HAP-1 (cell line): ENCODE data around the gene MBLAC1.

Experiments used
- DNase-seq, 2 experiments: peaks; one replicate each; pipeline ENCODE4 v3.0.0-alpha.2; 2016 to 2020; ENCODE audit warnings: low spot score in 2 of 2
- H3K27me3 ChIP-seq: fragments of 250-450 bp; sonication (Bioruptor Pico); 2 replicates; pipeline ENCODE4 v1.5.1; 2020; ENCODE audit warnings: low read depth, mild to moderate bottlenecking, moderate library complexity
- H3K36me3 ChIP-seq: fragments of 250-450 bp; sonication (Bioruptor Pico); replicated peaks from 2 replicates; pipeline ENCODE4 v1.5.1; 2020; ENCODE audit warnings: mild to moderate bottlenecking
- H3K4me1 ChIP-seq: fragments of 250-450 bp; sonication (Bioruptor Pico); 2 replicates; pipeline ENCODE4 v1.5.1; 2020; ENCODE audit warnings: mild to moderate bottlenecking
- H3K4me3 ChIP-seq: fragments of 250-450 bp; sonication (Bioruptor Pico); 2 replicates; pipeline ENCODE4 v1.5.1; 2020; ENCODE audit warnings: mild to moderate bottlenecking, moderate library complexity
- H3K9me3 ChIP-seq: fragments of 250-450 bp; sonication (Bioruptor Pico); 2 replicates; pipeline ENCODE4 v1.5.1; 2020; ENCODE audit warnings: mild to moderate bottlenecking, moderate library complexity
- in situ Hi-C: fragments of 300-500 bp; cut with MboI; formaldehyde crosslinking; loops from 3 replicates; pipeline ENCODE4 v1.14.3; 2020; ENCODE audit warnings: low sequenced_read_pairs, inconsistent platforms, mixed read lengths

Gene MBLAC1

GRCh38 chr7:100157334-100158228 is 30.8 kb downstream of the MBLAC1 start:
- in situ Hi-C loops = no loop called here
- no peaks in the 10 kb centered on the region for H3K9me3 ChIP-seq
- peaks cover 5% of the 10 kb centered on the region; the same call in 1 of the 2 replicates for H3K4me1 ChIP-seq
- peaks cover 36% of the 10 kb centered on the region for H3K36me3 ChIP-seq
- DNase-seq = peak in 1 of 2 experiments; percentile 60
- H3K27me3 ChIP-seq = no peaks in the 10 kb centered on the region
- H3K4me3 ChIP-seq = peak overlapping the region; percentile 72

- in situ Hi-C loops = no loop called here
- peaks cover 33% of the 10 kb centered on the region for H3K36me3 ChIP-seq
- peak; percentile 91 to 98 for DNase-seq
- H3K9me3 ChIP-seq = no peaks in the 10 kb centered on the region
- no peaks in the 10 kb centered on the region for H3K27me3 ChIP-seq
- peaks cover 5% of the 10 kb centered on the region; the same call in 1 of the 2 replicates for H3K4me1 ChIP-seq
- H3K4me3 ChIP-seq = peak within 1 kb of the TSS; percentile 72
Observed at GRCh38 chr7:100158229-100159098, 31.7 kb downstream of the MBLAC1 start, which contains the start of gene TRAPPC14. Gene TRAPPC14 (minus strand): TSS chr7:100158723. CDS start chr7:100158499, 224 bp downstream.

DNA sequence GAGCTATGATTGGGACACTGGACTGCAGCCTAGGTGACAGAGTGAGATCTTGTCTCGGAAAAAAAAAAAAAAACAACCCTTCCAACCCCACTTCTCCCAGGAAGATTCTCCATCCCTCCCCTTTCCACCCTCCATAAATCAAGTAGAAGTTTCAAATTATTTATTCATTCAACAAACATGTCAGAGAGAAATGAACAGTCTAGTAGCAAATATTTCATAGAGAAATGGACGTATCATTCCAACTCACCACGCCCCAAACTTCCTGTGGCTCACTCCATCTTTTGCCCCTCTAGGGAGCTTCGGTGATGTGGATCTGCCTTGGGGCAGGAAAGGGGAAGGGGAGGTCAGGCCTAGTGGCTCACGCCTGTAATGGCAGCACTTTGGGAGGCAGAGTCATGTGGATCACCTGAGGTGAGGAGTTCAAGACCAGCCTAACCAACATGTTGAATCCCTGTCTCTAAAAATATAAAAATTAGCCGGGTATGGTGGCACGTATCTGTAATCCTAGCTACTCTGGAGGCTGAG is 32.4 kb downstream of the MBLAC1 start:
- DNase-seq = no peak
- in situ Hi-C loops = no loop called here
- H3K36me3 ChIP-seq = peaks cover 29% of the 10 kb centered on the region
- no peaks in the 10 kb centered on the region for H3K27me3 ChIP-seq
- H3K9me3 ChIP-seq = no peaks in the 10 kb centered on the region
- peaks cover 5% of the 10 kb centered on the region; the same call in 1 of the 2 replicates for H3K4me1 ChIP-seq
- H3K4me3 ChIP-seq = peak overlapping the region; percentile 72

GRCh38 chr7:100160067-100160466 is 33.3 kb downstream of the MBLAC1 start:
- in situ Hi-C loops = no loop called here
- Histone ChIP-seq H3K27me3 (no peaks in the 10 kb centered on the region), H3K36me3 (peaks cover 20% of the 10 kb centered on the region), H3K4me3 (no peak overlapping the region), H3K4me1 (peaks cover 5% of the 10 kb centered on the region; the same call in 1 of the 2 replicates), H3K9me3 (no peaks in the 10 kb centered on the region)
- DNase-seq = no peak

- H3K36me3 ChIP-seq = no peaks in the 10 kb centered on the region
- no peak for DNase-seq
- in situ Hi-C loops = no loop called here
- H3K9me3 ChIP-seq = no peaks in the 10 kb centered on the region
- H3K27me3 ChIP-seq = peaks cover 7% of the 10 kb centered on the region; the same call in 1 of the 2 replicates
- H3K4me1 ChIP-seq = peaks cover 5% of the 10 kb centered on the region
- no peak overlapping the region for H3K4me3 ChIP-seq
Observed at GRCh38 chr7:100163006-100163531, 36.3 kb downstream of the MBLAC1 start.

- Histone ChIP-seq H3K9me3 (no peaks in the 10 kb centered on the region), H3K36me3 (no peaks in the 10 kb centered on the region), H3K4me3 (no peak overlapping the region), H3K4me1 (peaks cover 13% of the 10 kb centered on the region), H3K27me3 (peaks cover 7% of the 10 kb centered on the region; the same call in 1 of the 2 replicates)
- no peak for DNase-seq
- in situ Hi-C loops = no loop called here
Observed at GRCh38 chr7:100163871-100164270, 37.1 kb downstream of the MBLAC1 start.

GRCh38 chr7:100166317-100166940 is 39.7 kb downstream of the MBLAC1 start:
- Histone ChIP-seq H3K9me3 (no peaks in the 10 kb centered on the region), H3K4me1 (peaks cover 13% of the 10 kb centered on the region), H3K4me3 (no peak overlapping the region), H3K36me3 (no peaks in the 10 kb centered on the region), H3K27me3 (peaks cover 7% of the 10 kb centered on the region; the same call in 1 of the 2 replicates)
- DNase-seq = no peak
- in situ Hi-C loops = no loop called here

DNA sequence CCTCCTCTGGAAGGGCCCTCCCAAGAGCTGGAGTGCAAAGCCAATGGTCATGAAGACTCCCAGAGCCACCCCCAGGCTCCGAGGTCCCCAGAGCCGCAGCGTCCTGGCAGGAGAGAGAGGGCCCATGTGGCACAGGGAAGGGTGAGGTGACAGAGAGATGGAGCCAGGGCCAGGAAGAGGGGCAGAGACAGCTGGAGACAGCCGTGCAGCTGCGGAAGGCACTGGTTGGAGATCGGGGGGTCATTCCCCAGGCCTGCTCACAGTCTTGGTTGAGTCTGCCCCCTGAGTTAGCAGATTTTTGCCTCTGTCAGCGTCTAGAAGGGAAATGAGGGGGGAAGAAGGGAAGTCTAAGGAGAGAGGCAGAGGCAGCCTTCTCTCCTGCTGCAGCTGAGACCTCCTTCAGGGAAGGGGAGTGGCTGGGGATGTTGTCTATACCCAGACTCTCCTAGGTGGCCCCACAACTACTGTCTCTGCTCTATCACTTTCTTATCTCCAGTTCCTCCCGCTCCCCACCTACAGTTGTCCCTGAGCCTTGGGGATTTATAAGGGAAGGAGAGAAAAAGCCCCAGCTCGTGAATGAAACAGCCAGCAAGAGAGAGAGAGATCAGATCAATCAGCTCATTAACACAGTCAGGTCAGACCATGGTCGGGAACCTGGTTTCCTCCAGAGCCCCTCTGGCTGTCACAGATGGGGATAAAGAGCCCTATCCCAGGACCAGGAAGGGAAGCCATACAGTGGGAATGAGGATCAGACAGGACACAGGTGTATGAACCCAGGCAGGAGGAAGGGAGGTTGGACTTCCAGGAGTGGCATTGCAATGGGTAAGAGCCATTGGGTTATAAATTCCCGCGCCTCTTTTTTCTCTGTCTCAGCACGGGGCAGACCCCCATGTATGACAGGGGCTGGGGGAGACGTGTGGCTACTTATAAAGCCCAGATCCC is 40.5 kb downstream of the MBLAC1 start:
- peaks cover 7% of the 10 kb centered on the region; the same call in 1 of the 2 replicates for H3K27me3 ChIP-seq
- in situ Hi-C loops = no loop called here
- no peaks in the 10 kb centered on the region for H3K36me3 ChIP-seq
- no peak for DNase-seq
- H3K4me3 ChIP-seq = no peak overlapping the region
- peaks cover 13% of the 10 kb centered on the region for H3K4me1 ChIP-seq
- no peaks in the 10 kb centered on the region for H3K9me3 ChIP-seq

GRCh38 chr7:100167912-100168323 is 41.2 kb downstream of the MBLAC1 start:
- in situ Hi-C loops = no loop called here
- H3K4me3 ChIP-seq = no peak overlapping the region; the same call in 1 of the 2 replicates
- no peaks in the 10 kb centered on the region for H3K9me3 ChIP-seq
- H3K27me3 ChIP-seq = peaks cover 7% of the 10 kb centered on the region; the same call in 1 of the 2 replicates
- no peaks in the 10 kb centered on the region for H3K36me3 ChIP-seq
- DNase-seq = no peak
- H3K4me1 ChIP-seq = peaks cover 13% of the 10 kb centered on the region

- Histone ChIP-seq H3K4me3 (no peak overlapping the region), H3K36me3 (no peaks in the 10 kb centered on the region), H3K27me3 (peaks cover 7% of the 10 kb centered on the region; the same call in 1 of the 2 replicates), H3K4me1 (peaks cover 13% of the 10 kb centered on the region), H3K9me3 (no peaks in the 10 kb centered on the region)
- in situ Hi-C loops = no loop called here
- no peak for DNase-seq
Observed at GRCh38 chr7:100169147-100169850, 42.5 kb downstream of the MBLAC1 start.

GRCh38 chr7:100170101-100170897 is 43.5 kb downstream of the MBLAC1 start:
- Histone ChIP-seq H3K36me3 (no peaks in the 10 kb centered on the region), H3K27me3 (peaks cover 7% of the 10 kb centered on the region; the same call in 1 of the 2 replicates), H3K4me3 (no peak overlapping the region), H3K4me1 (peaks cover 13% of the 10 kb centered on the region), H3K9me3 (no peaks in the 10 kb centered on the region)
- DNase-seq = no peak
- in situ Hi-C loops = no loop called here
